Activated naive CD8-positive, alpha-beta T cell treated with anti-CD3 and anti-CD28 coated beads, Interleukin-2, amount 50 U/mL, for 24 hours (primary cell): ENCODE data around the gene RNASE9.
"Not testable (repeated sequence)": the region's sequence is repeated elsewhere in the genome, so short reads cannot be mapped to it uniquely, and the experiment has no call there.

Experiments
- ATAC-seq: fragments of 150-1000 bp; cut with Tn5 transposase; one replicate; pipeline ENCODE4 v1.10.0; 2021
- DNase-seq: peaks from one replicate; pipeline ENCODE4 v3.0.0; 2021
- H3K27ac Mint-ChIP-seq: one replicate; pipeline ENCODE4 v1.8.0; 2021; ENCODE audit warnings: mild to moderate bottlenecking, mixed read lengths
- H3K27me3 Mint-ChIP-seq: one replicate; pipeline ENCODE4 v1.8.0; 2021; ENCODE audit warnings: mixed read lengths
- H3K36me3 Mint-ChIP-seq: one replicate; pipeline ENCODE4 v1.8.0; 2021; ENCODE audit warnings: low read depth, mixed read lengths
- H3K4me1 Mint-ChIP-seq: one replicate; pipeline ENCODE4 v1.8.0; 2021; ENCODE audit warnings: mixed read lengths
- H3K4me3 Mint-ChIP-seq: one replicate; pipeline ENCODE4 v1.8.0; 2021; ENCODE audit warnings: mild to moderate bottlenecking, moderate library complexity, mixed read lengths
- H3K9me3 Mint-ChIP-seq: one replicate; pipeline ENCODE4 v1.8.0; 2021; ENCODE audit warnings: mixed read lengths

Gene RNASE9

DNA sequence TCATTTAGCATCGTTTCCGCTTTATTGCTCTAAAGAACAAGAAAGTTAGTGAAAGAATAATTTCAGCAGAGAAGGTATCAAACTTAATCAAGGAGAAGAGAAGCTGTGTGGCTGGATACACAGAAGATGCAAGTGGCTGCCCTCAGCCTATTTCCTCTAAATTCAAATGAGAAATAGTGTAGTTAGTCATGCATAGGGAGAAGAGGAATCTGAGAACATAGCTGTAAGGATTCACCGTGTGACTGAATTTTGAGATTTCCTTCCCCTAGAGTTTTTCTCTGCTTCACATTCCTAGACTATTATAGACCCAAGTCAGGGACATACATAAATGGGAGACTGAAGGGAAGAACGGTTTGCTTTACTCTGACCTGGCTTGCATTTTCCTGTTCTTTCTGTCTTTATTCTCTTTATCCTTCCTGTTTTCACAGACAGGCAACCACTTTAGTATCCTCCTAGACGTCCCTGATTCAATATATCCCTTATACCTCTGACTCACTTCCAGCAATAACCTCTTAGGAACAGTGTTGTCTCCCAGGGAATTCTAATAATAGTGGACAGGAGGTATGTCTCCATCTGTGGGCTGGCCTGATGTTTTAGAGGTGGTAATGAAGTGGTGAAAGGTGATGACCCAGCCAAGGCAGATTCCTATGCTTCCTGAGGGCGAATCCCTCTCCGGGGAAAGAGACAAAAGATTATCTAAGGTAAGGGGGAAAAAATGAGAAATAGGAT, 48.5 kb downstream of the RNASE9 start:
- Mint-ChIP-seq H3K27ac (no peak overlapping the region), H3K4me3 (no peak overlapping the region)
- DNase-seq = no peak

DNA sequence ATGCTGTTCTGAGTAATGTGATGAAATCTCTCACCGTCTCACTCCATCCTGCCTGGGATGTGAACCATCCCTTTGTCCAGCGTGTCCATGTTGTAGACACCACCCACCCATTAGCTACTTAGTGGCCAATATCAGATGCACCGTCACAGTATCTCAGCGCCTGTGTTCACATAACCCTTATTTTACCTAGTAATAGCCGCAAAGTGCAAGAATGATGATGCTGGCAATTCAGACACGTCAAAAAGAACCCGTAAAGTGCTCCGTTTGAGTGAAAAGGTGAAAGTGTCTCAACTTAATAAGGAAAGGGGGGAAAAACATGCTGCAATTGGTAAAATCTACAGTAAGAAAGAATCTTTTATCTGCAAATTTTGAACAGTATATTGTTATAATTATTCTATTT, 52.5 kb downstream of the RNASE9 start:
- H3K36me3 Mint-ChIP-seq = no peaks in the 10 kb centered on the region
- H3K27me3 Mint-ChIP-seq = no peaks in the 10 kb centered on the region
- no peak overlapping the region for H3K27ac Mint-ChIP-seq
- no peaks in the 10 kb centered on the region for H3K9me3 Mint-ChIP-seq
- H3K4me3 Mint-ChIP-seq = no peak overlapping the region
- no peak for ATAC-seq
- DNase-seq = no peak
- H3K4me1 Mint-ChIP-seq = peaks cover 4% of the 10 kb centered on the region

More for the DNA sequence above, 48.5 kb downstream of the RNASE9 start:
- Mint-ChIP-seq H3K36me3 (no peaks in the 10 kb centered on the region), H3K27me3 (no peaks in the 10 kb centered on the region), H3K4me1 (no peaks in the 10 kb centered on the region), H3K9me3 (no peaks in the 10 kb centered on the region)
- ATAC-seq = no peak

DNA sequence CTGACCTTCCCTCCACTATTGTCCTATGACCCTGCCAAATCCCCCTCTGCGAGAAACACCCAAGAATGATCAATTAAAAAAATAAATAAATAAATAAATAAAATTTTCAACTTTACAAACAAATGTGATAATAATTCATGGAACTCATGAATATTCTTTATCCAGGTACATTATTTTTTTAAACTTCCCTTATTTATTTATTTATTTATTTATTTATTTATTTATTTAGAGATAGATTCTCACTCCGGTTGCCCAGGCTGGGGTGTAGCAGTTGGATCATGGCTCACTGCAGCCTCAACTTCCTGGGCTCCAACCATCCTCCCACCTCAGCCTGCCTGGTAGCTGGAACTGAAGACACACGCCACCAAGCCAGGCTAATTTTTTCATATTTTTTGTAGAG, 53.3 kb downstream of the RNASE9 start:
- not testable (repeated sequence) for H3K27ac Mint-ChIP-seq, H3K36me3 Mint-ChIP-seq, DNase-seq, H3K9me3 Mint-ChIP-seq, H3K4me3 Mint-ChIP-seq, H3K4me1 Mint-ChIP-seq, ATAC-seq, H3K27me3 Mint-ChIP-seq

DNA sequence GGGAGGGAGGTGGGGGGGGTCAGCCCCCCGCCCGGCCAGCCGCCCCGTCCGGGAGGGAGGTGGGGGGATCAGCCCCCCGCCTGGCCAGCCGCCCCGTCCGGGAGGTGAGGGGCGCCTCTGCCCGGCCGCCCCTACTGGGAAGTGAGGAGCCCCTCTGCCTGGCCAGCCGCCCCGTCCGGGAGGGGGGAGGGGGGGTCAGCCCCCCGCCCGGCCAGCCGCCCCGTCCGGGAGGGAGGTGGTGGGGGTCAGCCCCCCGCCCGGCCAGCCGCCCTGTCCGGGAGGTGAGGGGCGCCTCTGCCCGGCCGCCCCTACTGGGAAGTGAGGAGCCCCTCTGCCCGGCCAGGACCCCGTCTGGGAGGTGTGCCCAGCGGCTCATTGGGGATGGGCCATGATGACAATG, 54.1 kb downstream of the RNASE9 start:
- H3K9me3 Mint-ChIP-seq, H3K27me3 Mint-ChIP-seq, H3K27ac Mint-ChIP-seq, H3K4me3 Mint-ChIP-seq, H3K36me3 Mint-ChIP-seq, ATAC-seq, H3K4me1 Mint-ChIP-seq, DNase-seq: not testable (repeated sequence)

DNA sequence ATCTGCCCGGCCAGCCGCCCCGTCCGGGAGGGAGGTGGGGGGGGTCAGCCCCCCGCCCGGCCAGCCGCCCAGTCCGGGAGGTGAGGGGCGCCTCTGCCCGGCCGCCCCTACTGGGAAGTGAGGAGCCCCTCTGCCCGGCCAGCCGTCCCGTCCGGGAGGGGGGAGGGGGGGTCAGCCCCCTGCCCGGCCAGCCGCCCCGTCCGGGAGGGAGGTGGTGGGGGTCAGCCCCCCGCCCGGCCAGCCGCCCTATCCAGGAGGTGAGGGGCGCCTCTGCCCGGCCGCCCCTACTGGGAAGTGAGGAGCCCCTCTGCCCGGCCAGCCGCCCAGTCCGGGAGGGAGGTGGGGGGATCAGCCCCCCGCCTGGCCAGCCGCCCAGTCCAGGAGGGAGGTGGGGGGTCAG, 54.6 kb downstream of the RNASE9 start:
- not testable (repeated sequence) for H3K4me1 Mint-ChIP-seq, H3K9me3 Mint-ChIP-seq, H3K4me3 Mint-ChIP-seq, H3K36me3 Mint-ChIP-seq, H3K27ac Mint-ChIP-seq, DNase-seq, ATAC-seq, H3K27me3 Mint-ChIP-seq
